ENCODE measurements around the gene NIPAL4. TPM values are rescaled to one million over a fixed set of nuclear protein-coding genes. Genes with fewer than 3 reads are reported as not detected.

The NIPAL4 gene
- total RNA-seq, 2 experiments from 2014 or later, result not detected

DNA sequence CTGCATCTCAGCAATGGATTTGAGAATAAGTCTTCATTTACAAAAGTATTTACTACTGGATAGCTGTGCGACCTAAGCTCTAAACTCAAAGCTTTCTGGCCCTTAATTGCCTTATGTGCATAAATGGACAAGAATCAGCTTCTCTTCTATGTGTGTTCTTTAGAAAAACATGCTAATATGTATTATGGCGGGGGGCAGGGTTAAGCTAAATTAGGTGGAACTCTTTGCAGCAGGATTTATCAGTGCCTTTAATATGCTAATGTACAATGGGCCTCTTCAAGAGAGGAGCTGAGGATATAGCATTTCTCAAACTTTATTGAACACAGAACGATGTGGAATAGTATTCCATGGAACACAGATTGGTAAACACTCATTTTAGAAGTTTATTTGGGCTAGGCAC, 10.0 kb upstream of the NIPAL4 start:
- BruUV-seq (replicated peaks), result no TSS peak
- POLR2A ChIA-PET, result interaction anchor here (0.6 to 1.6 kb wide), 9 partner anchors 9 to 1755 kb away, joined by 3 to 6 read pairs (median 4); partner anchors contain the start of gene NIPAL4
- no peaks in the 10 kb centered on the region for H4K20me1 ChIP-seq (ENCODE audit: insufficient read depth, low read length)
- no peak overlapping the region for H3K4me2 ChIP-seq (ENCODE audit: low read length)
- no peaks in the 10 kb centered on the region for H3K79me2 ChIP-seq (ENCODE audit: insufficient read depth, low read depth, low read length)
- H2AFZ ChIP-seq (ENCODE audit: low read length), result no peak overlapping the region
- H3K36me3 ChIP-seq (ENCODE audit: insufficient read depth, low read length), result no peaks in the 10 kb centered on the region
- H3K4me3 ChIP-seq (ENCODE audit: low read depth, low read length, poor library complexity, severe bottlenecking), result no peak overlapping the region
- H3K9me2 ChIP-seq (ENCODE audit: insufficient read depth, low read length), result no peaks in the 10 kb centered on the region
- H3K9me3 ChIP-seq (ENCODE audit: low read length), result no peaks in the 10 kb centered on the region
- no peaks in the 10 kb centered on the region for H3K4me1 ChIP-seq (ENCODE audit: insufficient read depth, low read length, poor library complexity, severe bottlenecking)
- intact Hi-C loops (cut with micrococcal nuclease; ENCODE audit: unreplicated experiment), result no loop called here
- CTCF ChIA-PET (ENCODE audit: unreplicated experiment), result no interaction called here
- DNase-seq (ENCODE audit: low spot score), result no peak
- no peak overlapping the region for H3K27ac ChIP-seq (ENCODE audit: low read depth, low read length, poor library complexity, severe bottlenecking)
- TF ChIP-seq, protein P1, sequence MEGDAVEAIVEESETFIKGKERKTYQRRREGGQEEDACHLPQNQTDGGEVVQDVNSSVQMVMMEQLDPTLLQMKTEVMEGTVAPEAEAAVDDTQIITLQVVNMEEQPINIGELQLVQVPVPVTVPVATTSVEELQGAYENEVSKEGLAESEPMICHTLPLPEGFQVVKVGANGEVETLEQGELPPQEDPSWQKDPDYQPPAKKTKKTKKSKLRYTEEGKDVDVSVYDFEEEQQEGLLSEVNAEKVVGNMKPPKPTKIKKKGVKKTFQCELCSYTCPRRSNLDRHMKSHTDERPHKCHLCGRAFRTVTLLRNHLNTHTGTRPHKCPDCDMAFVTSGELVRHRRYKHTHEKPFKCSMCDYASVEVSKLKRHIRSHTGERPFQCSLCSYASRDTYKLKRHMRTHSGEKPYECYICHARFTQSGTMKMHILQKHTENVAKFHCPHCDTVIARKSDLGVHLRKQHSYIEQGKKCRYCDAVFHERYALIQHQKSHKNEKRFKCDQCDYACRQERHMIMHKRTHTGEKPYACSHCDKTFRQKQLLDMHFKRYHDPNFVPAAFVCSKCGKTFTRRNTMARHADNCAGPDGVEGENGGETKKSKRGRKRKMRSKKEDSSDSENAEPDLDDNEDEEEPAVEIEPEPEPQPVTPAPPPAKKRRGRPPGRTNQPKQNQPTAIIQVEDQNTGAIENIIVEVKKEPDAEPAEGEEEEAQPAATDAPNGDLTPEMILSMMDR (conservative IDR thresholded peaks at IDR 0.05; ENCODE audit: low read length), result no peak
- TF ChIP-seq EZH2phosphoT487 (IDR thresholded peaks at IDR 0.05; ENCODE audit: borderline replicate concordance, low read depth, low read length), result no peak

DNA sequence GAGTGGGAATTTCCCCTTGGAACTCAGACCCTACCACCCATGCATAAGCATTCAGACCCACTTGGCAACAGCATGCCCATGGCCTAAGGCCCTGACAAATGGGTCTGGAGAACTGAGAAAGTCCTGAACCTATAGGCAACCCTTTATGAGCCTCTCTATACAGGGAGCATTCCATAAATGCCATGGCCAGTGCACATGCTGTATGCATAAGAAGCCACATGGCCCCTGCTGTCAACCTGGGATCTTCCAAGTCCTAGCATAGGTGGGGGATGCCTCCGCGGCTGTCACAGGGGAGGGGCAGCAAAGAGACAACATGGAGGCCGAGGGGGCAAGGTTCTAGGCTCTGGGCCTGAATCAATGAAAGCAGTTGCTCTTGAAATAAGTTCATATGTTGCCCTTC, 8.2 kb upstream of the NIPAL4 start:
- intact Hi-C loops (cut with micrococcal nuclease; ENCODE audit: unreplicated experiment), result no loop called here
- Histone ChIP-seq H3K79me2 (ENCODE audit: insufficient read depth, low read depth, low read length) (no peaks in the 10 kb centered on the region), H2AFZ (ENCODE audit: low read length) (no peak overlapping the region), H3K9me2 (ENCODE audit: insufficient read depth, low read length) (no peaks in the 10 kb centered on the region), H3K36me3 (ENCODE audit: insufficient read depth, low read length) (no peaks in the 10 kb centered on the region), H4K20me1 (ENCODE audit: insufficient read depth, low read length) (no peaks in the 10 kb centered on the region), H3K4me1 (ENCODE audit: insufficient read depth, low read length, poor library complexity, severe bottlenecking) (no peaks in the 10 kb centered on the region), H3K4me2 (ENCODE audit: low read length) (no peak overlapping the region), H3K4me3 (ENCODE audit: low read depth, low read length, poor library complexity, severe bottlenecking) (no peak overlapping the region), H3K27ac (ENCODE audit: low read depth, low read length, poor library complexity, severe bottlenecking) (no peak overlapping the region), H3K9me3 (ENCODE audit: low read length) (no peaks in the 10 kb centered on the region)
- ChIA-PET POLR2A (no interaction called here), CTCF (ENCODE audit: unreplicated experiment) (no interaction called here)
- no peak for DNase-seq (ENCODE audit: low spot score)
- TF ChIP-seq, protein P1 (conservative IDR thresholded peaks at IDR 0.05; ENCODE audit: low read length), result no peak
- no peak for TF ChIP-seq EZH2phosphoT487 (IDR thresholded peaks at IDR 0.05; ENCODE audit: borderline replicate concordance, low read depth, low read length)
- BruUV-seq (replicated peaks), result no TSS peak

DNA sequence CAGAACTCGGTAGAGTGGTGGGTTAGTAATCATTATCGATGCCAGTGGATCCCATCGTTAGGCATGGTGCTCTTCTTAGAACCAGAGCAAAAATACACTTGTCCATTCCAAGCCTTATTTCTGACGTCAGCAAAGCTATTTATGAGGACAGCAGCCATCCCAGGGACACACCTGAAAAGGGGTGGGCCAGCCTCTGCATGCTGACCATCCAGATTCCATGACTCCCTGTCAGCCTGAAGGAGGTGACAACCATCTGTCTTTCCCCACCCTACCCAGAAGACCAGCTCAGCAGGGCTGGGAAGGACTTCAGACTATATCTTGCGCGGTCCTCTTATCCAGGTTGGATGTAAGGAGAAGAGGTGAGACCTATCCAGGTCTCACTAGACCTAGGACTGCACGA, 5.7 kb upstream of the NIPAL4 start:
- Histone ChIP-seq H3K9me3 (ENCODE audit: low read length) (no peaks in the 10 kb centered on the region), H3K4me1 (ENCODE audit: insufficient read depth, low read length, poor library complexity, severe bottlenecking) (peaks cover 16% of the 10 kb centered on the region), H3K79me2 (ENCODE audit: insufficient read depth, low read depth, low read length) (no peaks in the 10 kb centered on the region), H3K27ac (ENCODE audit: low read depth, low read length, poor library complexity, severe bottlenecking) (no peak overlapping the region), H3K36me3 (ENCODE audit: insufficient read depth, low read length) (no peaks in the 10 kb centered on the region), H3K4me3 (ENCODE audit: low read depth, low read length, poor library complexity, severe bottlenecking) (no peak overlapping the region), H2AFZ (ENCODE audit: low read length) (no peak overlapping the region), H3K9me2 (ENCODE audit: insufficient read depth, low read length) (no peaks in the 10 kb centered on the region), H3K4me2 (ENCODE audit: low read length) (no peak overlapping the region), H4K20me1 (ENCODE audit: insufficient read depth, low read length) (no peaks in the 10 kb centered on the region)
- CTCF ChIA-PET (ENCODE audit: unreplicated experiment), result no interaction called here
- BruUV-seq (replicated peaks), result no TSS peak
- POLR2A ChIA-PET, result interaction anchor here (0.7 kb wide), 1 partner anchor 164 kb away, joined by 3 read pairs; no protein-coding TSS in a partner anchor
- intact Hi-C loops (cut with micrococcal nuclease; ENCODE audit: unreplicated experiment), result no loop called here
- no peak for TF ChIP-seq EZH2phosphoT487 (IDR thresholded peaks at IDR 0.05; ENCODE audit: borderline replicate concordance, low read depth, low read length)
- TF ChIP-seq, protein P1 (conservative IDR thresholded peaks at IDR 0.05; ENCODE audit: low read length), result no peak
- DNase-seq (ENCODE audit: low spot score), result no peak

Data from OCI-LY7 (cell line).